Mesenchymal stem cell (in vitro differentiated cells and primary cell): ENCODE measurements around the gene RASGRP2.

ENCODE experiments used
- DNase-seq: peaks from one replicate; pipeline ENCODE4 v3.0.0-alpha.2; 2013
- H2AFZ ChIP-seq: one replicate; pipeline ENCODE4 v1.6.1; 2013; ENCODE audit warnings: low read depth, mild to moderate bottlenecking, control low read depth, inconsistent platforms, low read length, moderate library complexity
- H2AK5ac ChIP-seq: 2 replicates; pipeline ENCODE4 v1.6.1; 2013; ENCODE audit warnings: low read length, moderate library complexity, mild to moderate bottlenecking, inconsistent platforms; ENCODE audit not compliant: severe bottlenecking
- H2BK120ac ChIP-seq: one replicate; pipeline ENCODE4 v1.6.1; 2013; ENCODE audit warnings: low read depth, mild to moderate bottlenecking, inconsistent platforms, low read length, moderate library complexity
- H2BK12ac ChIP-seq, 2 experiments: one replicate each; pipeline ENCODE4 v1.6.1; 2013; ENCODE audit warnings: inconsistent platforms in 2 of 2, low read length in 2 of 2, mild to moderate bottlenecking in 2 of 2, moderate library complexity in 2 of 2, control low read depth in 1 of 2
- H2BK15ac ChIP-seq: one replicate; pipeline ENCODE4 v1.6.1; 2013; ENCODE audit warnings: mild to moderate bottlenecking, low read depth, inconsistent platforms; ENCODE audit not compliant: poor library complexity, severe bottlenecking
- H2BK5ac ChIP-seq: 2 replicates; pipeline ENCODE4 v1.6.1; 2013; ENCODE audit warnings: low read depth, mild to moderate bottlenecking, low read length, control low read depth, inconsistent platforms; ENCODE audit not compliant: poor library complexity, severe bottlenecking
- H3K14ac ChIP-seq, 2 experiments: one replicate each; pipeline ENCODE4 v1.6.1; 2013; ENCODE audit warnings: inconsistent platforms in 2 of 2, low read length in 2 of 2, control low read depth in 1 of 2, mild to moderate bottlenecking in 1 of 2, moderate library complexity in 1 of 2
- H3K18ac ChIP-seq, 2 experiments: one replicate each; pipeline ENCODE4 v1.6.1; 2013; ENCODE audit warnings: inconsistent platforms in 2 of 2, low read length in 2 of 2, control low read depth in 1 of 2, low read depth in 1 of 2, mild to moderate bottlenecking in 1 of 2
- H3K23ac ChIP-seq, 2 experiments: one replicate each; pipeline ENCODE4 v1.6.1; 2013; ENCODE audit warnings: inconsistent platforms in 2 of 2, low read length in 2 of 2, mild to moderate bottlenecking in 2 of 2, moderate library complexity in 2 of 2, control low read depth in 1 of 2
- H3K27ac ChIP-seq: 2 replicates; pipeline ENCODE4 v1.5.1; 2013; ENCODE audit warnings: mild to moderate bottlenecking, moderate library complexity, low read length, control low read depth, inconsistent platforms; ENCODE audit not compliant: poor library complexity, severe bottlenecking
- H3K27me3 ChIP-seq, 2 experiments: 2 replicates each; pipeline versions ENCODE4 v1.6.1 to v1.7.0; 2013; ENCODE audit warnings: low read length in 2 of 2, mild to moderate bottlenecking in 2 of 2, moderate library complexity in 2 of 2, control low read depth in 1 of 2, inconsistent platforms in 1 of 2; ENCODE audit not compliant: control insufficient read depth in 1 of 2, insufficient read depth in 1 of 2
- H3K36me3 ChIP-seq, 2 experiments: 2 replicates each; pipeline versions ENCODE4 v1.6.1 to v1.7.0; 2013; ENCODE audit warnings: low read length in 2 of 2, control low read depth in 1 of 2, inconsistent platforms in 1 of 2, low read depth in 1 of 2, mild to moderate bottlenecking in 1 of 2; ENCODE audit not compliant: insufficient read depth in 2 of 2, control insufficient read depth in 1 of 2
- H3K4ac ChIP-seq, 2 experiments: one replicate each; pipeline ENCODE4 v1.6.1; 2013; ENCODE audit warnings: inconsistent platforms in 2 of 2, low read length in 2 of 2, mild to moderate bottlenecking in 2 of 2, moderate library complexity in 2 of 2, control low read depth in 1 of 2, low read depth in 1 of 2
- H3K4me1 ChIP-seq: 2 replicates; pipeline ENCODE4 v1.6.1; 2013; ENCODE audit warnings: low read depth, low read length, control low read depth; ENCODE audit not compliant: control insufficient read depth, insufficient read depth
- H3K4me2 ChIP-seq: 2 replicates; pipeline ENCODE4 v1.6.1; 2013; ENCODE audit warnings: low read length, mild to moderate bottlenecking, inconsistent platforms; ENCODE audit not compliant: poor library complexity, severe bottlenecking
- H3K4me3 ChIP-seq, 2 experiments: 2 replicates each; pipeline versions ENCODE4 v1.5.1 to v1.7.0; 2013; ENCODE audit warnings: low read length in 2 of 2, mild to moderate bottlenecking in 2 of 2, control low read depth in 1 of 2, low read depth in 1 of 2; ENCODE audit not compliant: insufficient read depth in 1 of 2
- H3K79me1 ChIP-seq: replicated peaks from 2 replicates; pipeline ENCODE4 v1.6.1; 2013; ENCODE audit warnings: mild to moderate bottlenecking, control low read depth, low read length, inconsistent platforms; ENCODE audit not compliant: poor library complexity, severe bottlenecking
- H3K9ac ChIP-seq: 2 replicates; pipeline ENCODE4 v1.7.0; 2013; ENCODE audit warnings: mild to moderate bottlenecking, low read length, moderate library complexity
- H3K9me3 ChIP-seq: 2 replicates; pipeline ENCODE4 v1.7.0; 2013; ENCODE audit warnings: mild to moderate bottlenecking, low read length; ENCODE audit not compliant: control insufficient read depth
- H4K8ac ChIP-seq: one replicate; pipeline ENCODE4 v1.6.1; 2013; ENCODE audit warnings: inconsistent platforms, mild to moderate bottlenecking, low read length, moderate library complexity
- H4K91ac ChIP-seq: one replicate; pipeline ENCODE4 v1.6.1; 2013; ENCODE audit warnings: mild to moderate bottlenecking, low read length, inconsistent platforms
- WGBS: methylation state at CpG from one replicate; pipeline ENCODE4 v1.1.7; 2013; ENCODE audit warnings: mixed read lengths; 5-methylcytosine and 5-hydroxymethylcytosine counted together

Gene RASGRP2

GRCh38 chr11:64758330-64759079, 14.6 kb upstream of the RASGRP2 start:
- Histone ChIP-seq H3K79me1 (peaks cover 2% of the 10 kb centered on the region), H3K4me2 (no peak overlapping the region), H3K4me1 (peaks cover 45% of the 10 kb centered on the region), H3K27me3 (no peaks in the 10 kb centered on the region), H2BK120ac (no peak overlapping the region), H3K18ac (no peak overlapping the region), H3K9me3 (no peaks in the 10 kb centered on the region), H4K91ac (no peak overlapping the region), H3K14ac (no peak overlapping the region), H2AK5ac (no peak overlapping the region), H3K9ac (no peak overlapping the region), H2BK5ac (no peak overlapping the region), H3K36me3 (peaks cover 15 to 27% of the 10 kb centered on the region in 2 experiments), H3K4me3 (no peak overlapping the region), H2BK12ac (no peak overlapping the region), H2BK15ac (no peak overlapping the region), H3K23ac (no peak overlapping the region), H3K27ac (no peak overlapping the region), H3K4ac (no peak overlapping the region), H2AFZ (no peak overlapping the region), H4K8ac (no peak overlapping the region)
- 94% methylated on average over 11 of the region's 15 CpGs for WGBS
- no peak for DNase-seq

GRCh38 chr11:64757549-64758329, 13.8 kb upstream of the RASGRP2 start:
- H4K91ac ChIP-seq = peak overlapping the region; percentile 0
- no peak overlapping the region for H3K4ac ChIP-seq
- H2BK5ac ChIP-seq = no peak overlapping the region
- no peak overlapping the region for H3K23ac ChIP-seq
- H2AK5ac ChIP-seq = no peak overlapping the region
- H3K9me3 ChIP-seq = no peaks in the 10 kb centered on the region
- no peak overlapping the region for H3K18ac ChIP-seq
- no peak overlapping the region for H3K4me2 ChIP-seq
- H3K4me3 ChIP-seq = peak overlapping the region in 1 of 2 experiments; percentile 9
- H3K9ac ChIP-seq = no peak overlapping the region
- DNase-seq = no peak
- no peaks in the 10 kb centered on the region for H3K27me3 ChIP-seq
- no peak overlapping the region for H3K27ac ChIP-seq
- no peak overlapping the region for H2AFZ ChIP-seq
- no peak overlapping the region for H3K14ac ChIP-seq
- no peak overlapping the region for H2BK12ac ChIP-seq
- H3K36me3 ChIP-seq = peaks cover 7 to 24% of the 10 kb centered on the region in 2 experiments
- no peak overlapping the region for H2BK120ac ChIP-seq
- H3K79me1 ChIP-seq = peaks cover 2% of the 10 kb centered on the region
- no peak overlapping the region for H4K8ac ChIP-seq
- H3K4me1 ChIP-seq = peaks cover 38% of the 10 kb centered on the region
- no peak overlapping the region for H2BK15ac ChIP-seq
- WGBS = 90% methylated on average over 17 of the region's 19 CpGs

- DNase-seq = no peak
- H3K79me1 ChIP-seq = no peaks in the 10 kb centered on the region
- no peak overlapping the region for H3K23ac ChIP-seq
- H3K9ac ChIP-seq = no peak overlapping the region
- H3K27ac ChIP-seq = no peak overlapping the region
- H3K4ac ChIP-seq = no peak overlapping the region
- H3K27me3 ChIP-seq = no peaks in the 10 kb centered on the region
- no peak overlapping the region for H2AK5ac ChIP-seq
- H2BK120ac ChIP-seq = no peak overlapping the region
- no peak overlapping the region for H2AFZ ChIP-seq
- H2BK5ac ChIP-seq = no peak overlapping the region
- no peak overlapping the region for H3K14ac ChIP-seq
- H3K4me2 ChIP-seq = no peak overlapping the region
- peaks cover 26% of the 10 kb centered on the region for H3K4me1 ChIP-seq
- no peak overlapping the region for H2BK12ac ChIP-seq
- H4K8ac ChIP-seq = no peak overlapping the region
- no peaks in the 10 kb centered on the region for H3K9me3 ChIP-seq
- H3K36me3 ChIP-seq = peaks cover 0 to 14% of the 10 kb centered on the region in 2 experiments
- H3K18ac ChIP-seq = no peak overlapping the region
- H2BK15ac ChIP-seq = no peak overlapping the region
- H3K4me3 ChIP-seq = no peak overlapping the region
- no peak overlapping the region for H4K91ac ChIP-seq
- WGBS = 85% methylated on average over 12 of the region's 13 CpGs
These were observed 11.9 kb upstream of the RASGRP2 start for GRCh38 chr11:64755681-64756361.
